HT-29 (cell line): ENCODE results near the gene IGFN1. TPM values are rescaled to one million over a fixed set of nuclear protein-coding genes. Genes with fewer than 3 reads are reported as not detected.
A peak's percentile ranks its signal among the peaks of the same experiment; 100 is the strongest.
"Not testable (repeated sequence)": the region's sequence is repeated elsewhere in the genome, so short reads cannot be mapped to it uniquely, and the experiment has no call there.

Experiments used
- DNase-seq: peaks from one replicate; pipeline ENCODE4 v3.0.0-alpha.2; 2015; ENCODE audit warnings: low spot score
- total RNA-seq: library from RNA; depleted of rRNA; stranded (reverse); fragments of >200 nt; shearing (Covaris generic); gene quantifications from 2 replicates; pipeline ENCODE4 v1.2.3, GENCODE V29; 2014

IGFN1 gene
- total RNA-seq, 1 experiment from 2014 or later: 0.03 TPM

GRCh38 chr1:201163036-201163435 is 27.6 kb upstream of the IGFN1 start:
- not testable (repeated sequence) for DNase-seq

GRCh38 chr1:201163707-201164106 is 26.9 kb upstream of the IGFN1 start:
- no peak for DNase-seq

GRCh38 chr1:201164645-201165044 is 26.0 kb upstream of the IGFN1 start:
- DNase-seq: no peak

GRCh38 chr1:201167041-201167991 is 23.3 kb upstream of the IGFN1 start:
- DNase-seq: no peak

GRCh38 chr1:201169203-201169602 is 21.4 kb upstream of the IGFN1 start:
- DNase-seq: no peak

- no peak for DNase-seq
These were observed 20.6 kb upstream of the IGFN1 start for GRCh38 chr1:201169971-201170532.

GRCh38 chr1:201170533-201171062 is 20.0 kb upstream of the IGFN1 start:
- peak; percentile 96 for DNase-seq

DNA sequence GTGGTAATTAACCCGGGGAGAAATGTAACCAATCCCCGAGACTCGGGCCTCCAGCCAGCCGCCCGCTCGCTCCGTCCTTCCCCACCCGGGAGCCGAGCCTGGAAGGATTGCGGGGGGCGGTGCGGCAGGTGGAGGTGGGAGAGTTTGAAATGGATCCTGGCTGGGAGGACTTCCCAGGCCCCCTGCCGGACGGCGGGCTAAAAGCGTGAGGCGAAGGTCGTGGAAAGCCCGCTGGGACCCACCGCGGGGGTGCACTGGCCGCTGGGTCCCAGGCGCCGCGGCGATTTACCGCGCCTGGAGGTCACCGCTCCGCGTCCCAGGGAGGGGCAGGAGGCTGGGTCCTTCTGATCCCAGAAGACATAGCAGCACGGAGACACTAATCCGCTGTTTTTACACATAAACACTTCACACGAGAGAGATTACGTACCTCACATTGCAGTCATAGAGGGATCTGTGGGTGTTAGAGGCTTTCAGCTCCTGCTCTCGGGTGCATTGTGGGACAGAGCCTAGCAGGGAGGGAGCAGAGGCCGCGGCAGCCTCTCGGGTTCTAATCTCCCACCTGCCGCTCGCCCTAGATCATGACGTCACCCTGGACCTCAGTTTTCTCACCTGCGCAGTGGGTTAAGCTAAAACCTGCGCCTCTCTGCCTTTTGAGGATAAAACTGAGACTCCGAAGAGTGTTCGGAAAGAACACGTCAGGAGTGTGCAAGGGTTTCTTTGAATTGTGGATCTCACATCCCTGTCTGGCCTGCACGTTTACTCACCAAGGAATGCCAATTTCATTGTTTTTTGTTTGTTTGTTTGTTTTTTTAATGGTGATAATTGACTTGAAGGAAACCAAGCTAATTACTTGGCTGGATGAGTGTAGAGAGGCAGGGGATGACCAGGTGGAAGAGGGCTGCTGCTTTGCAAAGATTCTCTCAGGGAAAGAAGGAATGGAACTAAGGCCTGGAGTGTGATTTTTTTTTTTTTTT is 19.3 kb upstream of the IGFN1 start:
- no peak for DNase-seq

GRCh38 chr1:201172326-201172725 is 18.3 kb upstream of the IGFN1 start:
- DNase-seq: no peak

- DNase-seq: no peak
These were observed 17.5 kb upstream of the IGFN1 start for GRCh38 chr1:201172999-201173610.

DNA sequence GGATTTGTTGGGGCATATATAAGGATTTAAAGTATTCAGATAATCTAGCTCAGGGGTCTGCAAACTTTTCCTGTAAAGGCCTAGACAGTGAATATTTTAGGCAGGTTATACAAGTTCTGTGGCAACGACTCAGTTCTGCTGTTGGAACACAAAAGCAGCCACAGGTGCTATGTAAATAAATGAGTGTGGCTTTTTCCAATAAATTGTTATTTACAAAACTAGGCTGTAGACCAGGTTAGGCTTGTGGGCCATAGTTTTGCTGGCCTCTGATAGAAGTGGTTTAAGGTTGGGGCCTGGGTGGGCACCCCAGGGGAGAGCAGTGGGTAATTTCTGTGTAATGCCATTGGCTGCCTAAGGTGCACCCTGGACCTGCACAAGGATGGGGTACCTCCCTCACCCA is 16.9 kb upstream of the IGFN1 start:
- no peak for DNase-seq

DNA sequence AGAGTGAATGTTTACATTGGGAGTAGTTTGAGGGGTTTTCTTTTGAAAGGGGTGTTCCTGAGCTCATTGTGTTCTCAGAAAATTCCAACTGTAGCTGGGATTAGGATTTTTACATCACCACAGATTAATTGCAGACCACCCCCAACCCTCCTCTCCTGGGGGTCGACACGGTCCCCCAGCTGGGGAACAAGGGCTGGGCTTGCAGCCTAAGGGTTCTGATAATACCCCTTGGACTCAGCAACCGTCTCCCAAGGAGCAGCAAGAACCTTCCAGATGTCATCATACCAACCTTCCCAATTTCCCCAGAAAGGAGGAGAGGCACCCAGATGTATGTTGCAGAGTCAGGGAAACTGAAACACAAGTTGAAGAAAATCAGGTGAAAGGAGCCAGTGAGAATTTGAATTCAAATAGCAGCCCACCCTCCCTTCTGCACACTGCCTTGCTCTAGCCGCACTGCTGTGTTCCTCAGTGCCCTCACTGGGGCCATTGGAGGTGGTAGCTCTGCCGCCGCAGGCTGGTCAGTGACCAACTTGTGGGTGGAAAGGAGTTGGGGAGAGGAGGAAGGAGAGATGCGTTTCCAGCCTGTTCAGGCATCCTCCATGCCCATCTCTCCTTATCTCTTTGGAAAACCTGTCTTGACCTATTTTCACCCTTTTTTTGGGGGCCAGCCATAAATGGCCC is 14.7 kb upstream of the IGFN1 start:
- no peak for DNase-seq

DNA sequence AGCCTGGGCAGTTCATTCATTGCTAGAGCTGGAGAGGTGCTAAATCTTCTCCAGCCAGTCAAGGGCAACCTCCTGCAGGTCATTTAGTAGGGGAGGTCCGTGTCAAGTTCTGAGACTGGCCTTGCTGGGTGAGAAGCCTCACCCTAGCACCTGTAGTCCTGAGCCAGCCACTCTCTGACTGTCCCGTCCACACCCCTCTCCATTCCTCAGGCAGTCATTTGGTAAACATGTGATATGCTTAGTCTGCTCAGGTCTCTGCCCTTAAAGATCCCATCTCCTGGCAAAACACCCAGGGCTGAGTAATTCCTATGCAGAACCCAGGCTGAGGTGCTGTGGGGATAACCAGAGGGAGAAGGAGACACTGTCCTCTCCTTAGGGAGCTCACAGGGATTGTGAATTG is 13.7 kb upstream of the IGFN1 start:
- DNase-seq: no peak

GRCh38 chr1:201178718-201179117 is 11.9 kb upstream of the IGFN1 start:
- no peak for DNase-seq

GRCh38 chr1:201180141-201180540 is 10.5 kb upstream of the IGFN1 start:
- no peak for DNase-seq

DNA sequence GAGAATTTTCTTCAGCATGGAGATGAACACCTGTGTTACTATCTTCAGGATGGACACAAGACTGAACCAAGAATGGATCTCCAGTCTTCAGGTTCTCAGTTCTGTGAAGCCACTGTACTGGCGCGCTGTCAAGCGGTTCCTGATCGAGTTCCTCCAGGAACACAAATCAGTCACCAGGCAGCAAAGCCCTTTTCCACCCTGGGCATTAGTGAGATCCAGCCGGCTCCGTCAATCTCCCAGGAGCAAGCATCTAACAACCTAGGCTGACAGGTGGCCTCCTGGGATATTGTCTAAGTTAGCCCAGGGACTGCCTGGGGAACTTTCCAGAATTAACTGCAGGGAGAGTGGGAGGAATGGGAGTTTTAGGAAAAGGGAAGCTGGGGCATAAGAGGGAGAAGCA is 9.7 kb upstream of the IGFN1 start:
- DNase-seq: no peak

DNA sequence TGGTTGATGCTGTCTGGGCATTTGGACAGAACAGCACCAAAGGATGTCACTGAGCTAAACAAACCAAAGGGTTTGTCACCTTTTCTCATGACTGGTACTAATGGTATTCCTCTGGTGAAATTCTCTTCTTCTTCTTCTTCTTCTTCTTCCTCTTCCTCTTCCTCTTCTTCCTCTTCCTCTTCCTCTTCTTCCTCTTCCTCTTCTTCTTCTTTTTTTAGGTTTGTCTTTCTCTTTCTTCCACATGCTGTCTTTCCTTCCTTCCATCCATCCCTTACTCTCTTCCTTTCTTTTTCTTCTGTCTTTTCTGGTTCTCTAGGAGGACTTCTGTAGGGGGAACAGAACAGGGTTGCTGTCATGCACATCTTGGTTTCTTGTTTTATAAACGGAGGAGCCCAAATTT is 9.3 kb upstream of the IGFN1 start:
- no peak for DNase-seq

DNA sequence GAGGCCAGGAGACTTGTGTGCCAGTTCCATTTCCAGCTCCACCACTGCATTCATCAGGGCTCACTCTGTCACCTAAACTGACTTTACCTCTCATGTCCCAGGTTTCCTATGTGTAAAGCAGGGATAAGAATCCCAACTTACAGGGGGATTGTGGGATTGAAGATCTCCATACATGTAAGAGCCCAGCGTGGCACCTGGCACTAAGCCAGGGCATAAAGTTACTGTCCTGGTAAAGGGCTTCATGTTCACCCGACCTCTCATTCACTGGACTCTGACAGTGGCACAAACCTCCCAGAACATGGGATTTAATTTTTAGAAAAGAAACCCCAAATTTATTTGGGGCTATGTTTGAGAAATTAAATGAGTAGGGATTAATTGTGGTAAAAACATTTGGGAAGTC is 8.9 kb upstream of the IGFN1 start:
- DNase-seq: no peak

- no peak for DNase-seq
These were observed 7.4 kb upstream of the IGFN1 start for GRCh38 chr1:201183209-201183608.

GRCh38 chr1:201183753-201184152 is 6.9 kb upstream of the IGFN1 start:
- no peak for DNase-seq
